ENCODE data around the gene F8A3.

DNA sequence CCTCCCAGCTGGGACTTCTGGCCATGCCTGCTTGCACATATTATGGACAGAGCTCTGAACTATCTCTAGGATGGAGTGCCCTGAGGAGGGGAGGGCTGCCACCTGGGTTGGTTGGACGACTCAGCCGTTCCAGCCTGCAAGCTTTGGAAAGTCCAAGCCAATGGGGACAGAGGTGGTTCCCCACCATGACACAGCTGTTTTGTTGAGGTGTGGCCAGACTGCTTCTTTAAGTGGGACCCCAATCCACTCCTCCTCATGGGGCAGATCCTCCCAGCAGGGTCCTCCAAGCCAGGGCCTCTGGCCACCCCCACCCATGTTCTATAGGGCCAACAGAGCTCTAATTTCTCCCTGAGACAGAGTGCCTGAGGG, 22.7 kb downstream of the F8A3 start:
- TF ChIP-seq POLR2A (conservative IDR thresholded peaks at IDR 0.05) (no peak), CTCF (IDR thresholded peaks at IDR 0.05 in 2 of 3, conservative IDR thresholded peaks at IDR 0.05 in 1 of 3; ENCODE audit: insufficient read depth in 2 of 3, low read depth in 1 of 3, low read length in 3 of 3) (no peak), EP300 (IDR thresholded peaks at IDR 0.05; ENCODE audit: low read length) (no peak), CBX8 (IDR thresholded peaks at IDR 0.05; ENCODE audit: borderline replicate concordance, extremely low read depth, low read depth, low read length, poor library complexity, severe bottlenecking) (no peak), HMGXB4 (CRISPR knock-in tag; IDR thresholded peaks at IDR 0.05) (no peak), ZNF311 (CRISPR knock-in tag; IDR thresholded peaks at IDR 0.05) (no peak), JUN (IDR thresholded peaks at IDR 0.05; ENCODE audit: borderline replicate concordance, low read depth, low read length) (no peak), JUN (CRISPR knock-in tag; IDR thresholded peaks at IDR 0.05; ENCODE audit: borderline replicate concordance) (no peak), MTA3 (IDR thresholded peaks at IDR 0.05; ENCODE audit: borderline replicate concordance) (no peak), EZH2 (IDR thresholded peaks at IDR 0.05; ENCODE audit: borderline replicate concordance, low read depth, low read length) (no peak), MLX (CRISPR knock-in tag; conservative IDR thresholded peaks at IDR 0.05) (no peak), POLR2AphosphoS2 (IDR thresholded peaks at IDR 0.05; ENCODE audit: low read length) (no peak), RB1 (IDR thresholded peaks at IDR 0.05; ENCODE audit: low read depth) (no peak)
